GM19328 (cell line): Measurements from ENCODE around the gene ACOT7.

ENCODE experiments used
- ATAC-seq: cut with Tn5 transposase; IDR thresholded peaks from one replicate; pipeline ENCODE4 v1.9.1; 2021; ENCODE audit warnings: mild to moderate bottlenecking, moderate library complexity; ENCODE audit not compliant: unreplicated experiment

ACOT7 gene

GRCh38 chr1:6273380-6273891 lies 120.1 kb downstream of the ACOT7 start:
- no peak for ATAC-seq

- ATAC-seq = no peak
These were observed 120.7 kb downstream of the ACOT7 start for GRCh38 chr1:6272868-6273267.

- no peak for ATAC-seq
These were observed 121.1 kb downstream of the ACOT7 start for GRCh38 chr1:6272452-6272851.

GRCh38 chr1:6271554-6271953 lies 122.0 kb downstream of the ACOT7 start:
- no peak for ATAC-seq

GRCh38 chr1:6271006-6271405 lies 122.6 kb downstream of the ACOT7 start:
- ATAC-seq = no peak

GRCh38 chr1:6270401-6270800 lies 123.2 kb downstream of the ACOT7 start:
- no peak for ATAC-seq

GRCh38 chr1:6269720-6270400 lies 123.7 kb downstream of the ACOT7 start:
- no peak for ATAC-seq

- ATAC-seq = no peak
These were observed 124.3 kb downstream of the ACOT7 start for GRCh38 chr1:6269296-6269695.

- ATAC-seq = no peak
These were observed 125.2 kb downstream of the ACOT7 start for GRCh38 chr1:6268415-6268814.

- ATAC-seq = no peak
These were observed 125.8 kb downstream of the ACOT7 start for GRCh38 chr1:6267686-6268322.

GRCh38 chr1:6266641-6267040 lies 126.9 kb downstream of the ACOT7 start:
- ATAC-seq = no peak

- no peak for ATAC-seq
These were observed 128.4 kb downstream of the ACOT7 start for GRCh38 chr1:6265151-6265550.

- no peak for ATAC-seq
These were observed 129.9 kb downstream of the ACOT7 start for GRCh38 chr1:6263716-6264115.

GRCh38 chr1:6262555-6263420 lies 130.8 kb downstream of the ACOT7 start:
- no peak for ATAC-seq

GRCh38 chr1:6261615-6261995 lies 132.0 kb downstream of the ACOT7 start:
- ATAC-seq = no peak

- peak; percentile 46 for ATAC-seq
These were observed 132.5 kb downstream of the ACOT7 start, which contains the start of gene GPR153 for GRCh38 chr1:6260961-6261614. TSS of gene GPR153 (minus strand) at chr1:6261098. CDS start at chr1:6254905, 6,193 bp downstream.

GRCh38 chr1:6260433-6260934 lies 133.1 kb downstream of the ACOT7 start:
- ATAC-seq = peak; percentile 18

- peak; percentile 47 for ATAC-seq
These were observed 133.8 kb downstream of the ACOT7 start for GRCh38 chr1:6259491-6260362.

- no peak for ATAC-seq
These were observed 134.9 kb downstream of the ACOT7 start for GRCh38 chr1:6258675-6259074.
